ENCODE measurements around the gene CSF2. TPM values are rescaled to one million over a fixed set of nuclear protein-coding genes. Genes with fewer than 3 reads are reported as not detected.

CSF2 gene
- total RNA-seq, 1 donor: 3.5 TPM

DNA sequence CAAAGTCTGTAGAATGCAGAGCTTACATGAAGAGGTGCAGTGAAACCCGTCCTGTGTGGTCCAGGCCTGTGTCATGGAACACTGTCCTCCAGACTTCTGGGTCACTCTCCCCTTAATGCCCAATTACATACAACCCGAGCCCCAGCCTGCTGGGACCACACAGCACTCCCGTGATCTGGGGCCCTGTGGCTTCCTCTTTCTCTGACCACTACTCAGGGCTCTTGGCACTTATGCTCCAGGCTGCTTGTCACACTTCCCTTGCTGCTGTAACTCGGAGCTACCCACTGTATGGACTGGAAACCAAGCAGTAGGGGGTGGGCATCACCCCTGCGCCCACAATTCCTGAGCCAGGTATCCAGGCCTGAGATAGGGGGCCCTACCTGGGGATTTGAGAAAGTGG, 23.5 kb upstream of the CSF2 start:
- no peaks in the 10 kb centered on the region for H3K27me3 ChIP-seq (ENCODE audit: insufficient read depth, low read length)
- no peaks in the 10 kb centered on the region for H3K9me3 ChIP-seq (ENCODE audit: low read depth, low read length)

DNA sequence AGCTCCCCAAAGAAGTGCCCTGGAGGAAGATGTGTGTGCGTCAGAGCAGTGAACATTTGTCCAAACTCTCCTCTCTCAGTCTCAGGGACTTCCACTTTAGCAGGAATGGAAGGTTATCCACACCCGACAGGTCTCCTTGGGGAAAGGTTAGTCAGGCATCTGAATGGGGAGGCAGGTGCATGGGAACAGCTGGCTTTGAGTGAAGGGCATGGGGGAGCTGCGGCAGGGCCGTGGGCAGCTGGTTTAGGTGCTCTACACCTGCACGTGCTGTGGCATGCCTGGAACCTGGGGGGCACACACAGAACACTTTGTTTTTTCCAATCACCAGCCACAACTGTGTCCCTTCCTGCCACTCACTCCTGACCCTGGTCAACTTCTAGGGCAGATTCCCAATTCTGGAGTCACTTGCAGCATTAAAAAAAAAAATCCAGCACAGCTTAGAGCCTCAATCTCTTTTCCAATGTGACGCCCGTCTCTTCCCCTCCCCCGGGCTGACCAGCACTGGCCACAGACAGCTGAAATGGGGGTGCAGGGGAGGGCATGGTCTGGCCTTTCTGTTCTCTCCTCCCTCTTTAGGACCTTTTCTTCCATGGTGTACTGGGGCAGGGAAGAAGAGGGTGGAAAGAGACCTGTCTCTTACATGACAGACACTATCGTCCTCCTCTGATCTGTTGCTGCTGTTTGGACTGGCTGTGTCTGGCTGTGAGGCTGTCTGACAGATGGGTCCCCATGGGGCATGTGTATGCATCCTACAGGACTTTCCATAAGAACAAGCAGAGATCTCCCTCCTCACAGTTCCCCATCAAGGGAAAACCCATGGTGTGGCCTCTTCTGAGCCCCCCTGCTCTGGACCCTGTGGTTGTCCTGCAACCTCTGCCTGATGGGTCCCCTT, 22.7 kb upstream of the CSF2 start:
- H3K4me1 ChIP-seq (ENCODE audit: insufficient read depth, low read length): peaks cover 16% of the 10 kb centered on the region
- no peaks in the 10 kb centered on the region for H3K27me3 ChIP-seq (ENCODE audit: insufficient read depth, low read length)
- no peak overlapping the region for H3K4me3 ChIP-seq (ENCODE audit: low read length)
- no peaks in the 10 kb centered on the region for H3K9me3 ChIP-seq (ENCODE audit: low read depth, low read length)

More for the DNA sequence above, 23.5 kb upstream of the CSF2 start:
- Histone ChIP-seq H3K4me3 (ENCODE audit: low read length) (no peak overlapping the region), H3K4me1 (ENCODE audit: insufficient read depth, low read length) (peaks cover 8% of the 10 kb centered on the region)

DNA sequence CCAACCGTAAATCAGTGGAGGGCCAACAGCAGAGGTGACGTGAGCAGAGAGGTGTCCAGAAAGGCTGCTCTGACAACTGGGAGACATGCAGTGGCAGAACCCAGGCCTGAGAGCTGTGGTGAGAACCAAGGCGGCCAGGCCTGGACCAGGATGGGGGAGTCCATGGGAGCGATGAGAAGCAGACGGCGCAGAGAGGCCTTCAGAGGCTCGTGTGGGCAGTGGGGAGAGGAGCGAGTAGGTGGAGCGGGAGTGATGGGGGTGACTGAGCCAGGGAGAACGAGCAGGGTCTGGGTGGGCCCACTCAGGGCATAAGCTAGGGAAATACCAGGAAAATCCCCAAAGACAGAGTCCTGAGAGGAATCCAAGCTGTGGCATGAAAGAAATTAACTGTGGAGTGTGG, 21.1 kb upstream of the CSF2 start:
- peaks cover 24% of the 10 kb centered on the region for H3K4me1 ChIP-seq (ENCODE audit: insufficient read depth, low read length)
- no peak overlapping the region for H3K4me3 ChIP-seq (ENCODE audit: low read length)
- H3K9me3 ChIP-seq (ENCODE audit: low read depth, low read length): no peaks in the 10 kb centered on the region
- H3K27me3 ChIP-seq (ENCODE audit: insufficient read depth, low read length): no peaks in the 10 kb centered on the region

DNA sequence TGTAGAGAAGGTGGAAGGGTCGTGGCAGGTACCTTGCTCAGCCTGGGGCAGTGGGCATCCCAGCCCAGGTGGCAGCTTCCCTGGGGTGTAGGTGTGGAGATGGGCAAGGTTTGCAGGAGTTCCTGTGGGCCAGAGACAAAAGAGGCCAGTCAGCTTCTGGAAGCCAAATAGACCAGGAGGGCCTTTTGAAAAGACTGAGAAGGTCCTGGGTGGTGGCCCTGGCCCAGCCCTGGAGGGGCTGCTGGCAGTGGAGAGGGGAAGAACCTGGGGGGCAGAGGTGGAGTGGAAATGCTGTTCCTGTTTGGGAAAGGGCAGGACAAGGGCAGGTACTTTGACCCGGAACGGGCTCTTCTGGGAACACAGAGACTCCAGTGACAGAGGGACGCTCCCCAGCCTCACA, 20.1 kb upstream of the CSF2 start:
- H3K27me3 ChIP-seq (ENCODE audit: insufficient read depth, low read length): no peaks in the 10 kb centered on the region
- H3K4me1 ChIP-seq (ENCODE audit: insufficient read depth, low read length): peaks cover 24% of the 10 kb centered on the region
- H3K9me3 ChIP-seq (ENCODE audit: low read depth, low read length): no peaks in the 10 kb centered on the region
- H3K4me3 ChIP-seq (ENCODE audit: low read length): no peak overlapping the region

DNA sequence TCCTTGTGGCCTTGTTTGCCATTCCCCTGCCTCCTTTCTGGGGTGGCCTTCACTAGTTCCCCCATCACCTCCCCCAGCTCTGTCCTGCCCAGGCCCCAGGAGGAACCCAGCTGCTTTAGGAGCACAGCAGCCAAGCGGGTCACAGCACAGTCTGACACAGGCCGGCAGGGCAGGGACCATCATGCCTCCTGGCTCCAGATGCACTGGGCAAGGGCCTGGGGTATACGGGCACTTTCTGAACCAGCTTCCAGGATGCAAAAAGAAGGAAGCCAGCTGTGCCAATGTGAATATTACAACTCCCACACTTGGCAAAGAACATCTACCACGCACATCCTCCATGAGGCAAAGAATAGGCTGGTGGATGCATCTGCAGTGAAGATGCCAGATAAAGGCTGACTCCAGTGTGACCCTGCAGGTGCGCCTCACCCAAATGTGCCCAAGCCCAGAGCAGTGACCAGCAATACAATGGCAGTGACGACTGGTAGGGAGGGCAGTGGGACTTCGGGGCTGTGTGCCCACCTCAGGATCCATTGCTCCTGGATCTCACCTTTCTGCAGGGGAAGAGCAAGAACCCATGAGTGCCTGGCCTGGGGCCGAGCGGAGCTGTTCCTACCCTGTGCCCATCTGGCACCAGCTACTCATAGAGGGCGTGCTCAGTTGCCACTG, 19.4 kb upstream of the CSF2 start:
- Histone ChIP-seq H3K9me3 (ENCODE audit: low read depth, low read length) (no peaks in the 10 kb centered on the region), H3K27me3 (ENCODE audit: insufficient read depth, low read length) (no peaks in the 10 kb centered on the region), H3K4me3 (ENCODE audit: low read length) (no peak overlapping the region), H3K4me1 (ENCODE audit: insufficient read depth, low read length) (peaks cover 24% of the 10 kb centered on the region)

DNA sequence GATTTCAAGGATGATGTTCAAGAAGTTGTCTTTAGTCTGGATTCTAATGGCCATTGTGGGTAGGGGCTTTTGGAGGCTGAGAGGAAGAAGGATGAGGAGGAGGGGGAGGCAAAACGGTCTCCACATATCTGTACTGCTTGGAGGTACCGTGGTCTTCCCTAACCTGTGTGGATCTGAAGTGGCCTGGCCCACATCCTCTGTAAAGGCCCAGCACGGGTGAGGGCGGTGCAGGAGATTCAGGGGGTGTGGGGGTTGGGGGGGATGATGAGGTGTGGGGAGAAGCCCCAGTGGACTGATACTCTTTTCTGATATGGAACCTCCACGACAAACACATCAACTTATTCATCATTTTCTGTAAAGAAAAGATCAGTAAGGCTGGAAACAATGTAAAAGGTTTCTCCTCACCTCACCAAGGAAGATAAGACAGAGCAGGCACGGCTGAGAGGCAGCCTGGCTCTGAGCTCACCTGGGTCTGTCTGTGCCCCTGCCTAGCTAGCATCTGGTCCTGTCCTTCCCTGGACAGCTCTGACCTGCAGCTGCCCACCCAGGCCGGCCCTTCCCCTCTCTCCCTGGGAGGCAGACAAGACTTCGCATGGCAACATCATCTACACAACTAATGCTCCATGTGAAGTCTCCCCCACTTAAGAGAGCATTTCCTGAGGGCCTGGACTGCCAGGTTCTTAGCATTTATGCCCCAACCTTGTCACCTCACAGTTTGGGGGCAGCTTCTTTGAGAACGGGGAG, 18.7 kb upstream of the CSF2 start:
- no peaks in the 10 kb centered on the region for H3K27me3 ChIP-seq (ENCODE audit: insufficient read depth, low read length)
- H3K4me3 ChIP-seq (ENCODE audit: low read length): no peak overlapping the region
- H3K9me3 ChIP-seq (ENCODE audit: low read depth, low read length): no peaks in the 10 kb centered on the region
- peaks cover 20% of the 10 kb centered on the region for H3K4me1 ChIP-seq (ENCODE audit: insufficient read depth, low read length)

DNA sequence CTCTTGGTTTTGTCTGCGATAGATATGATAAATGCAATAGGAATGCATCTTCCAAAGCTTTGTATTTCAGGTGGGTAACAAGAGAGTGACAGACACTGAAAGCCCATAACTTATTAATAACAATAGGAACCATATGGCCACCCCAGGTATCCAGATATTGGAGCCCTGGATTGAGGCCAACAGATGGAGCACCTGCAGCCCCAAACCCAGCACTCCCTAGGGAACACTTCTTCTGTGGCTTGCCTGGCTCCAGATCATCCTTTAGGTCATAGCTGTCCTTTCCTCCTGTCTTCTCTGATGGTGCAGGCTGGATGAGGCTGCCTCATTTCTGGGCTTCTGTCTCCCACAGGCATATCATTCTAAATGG, 18.2 kb upstream of the CSF2 start:
- Histone ChIP-seq H3K9me3 (ENCODE audit: low read depth, low read length) (no peaks in the 10 kb centered on the region), H3K27me3 (ENCODE audit: insufficient read depth, low read length) (no peaks in the 10 kb centered on the region), H3K4me3 (ENCODE audit: low read length) (no peak overlapping the region), H3K4me1 (ENCODE audit: insufficient read depth, low read length) (peaks cover 17% of the 10 kb centered on the region)

DNA sequence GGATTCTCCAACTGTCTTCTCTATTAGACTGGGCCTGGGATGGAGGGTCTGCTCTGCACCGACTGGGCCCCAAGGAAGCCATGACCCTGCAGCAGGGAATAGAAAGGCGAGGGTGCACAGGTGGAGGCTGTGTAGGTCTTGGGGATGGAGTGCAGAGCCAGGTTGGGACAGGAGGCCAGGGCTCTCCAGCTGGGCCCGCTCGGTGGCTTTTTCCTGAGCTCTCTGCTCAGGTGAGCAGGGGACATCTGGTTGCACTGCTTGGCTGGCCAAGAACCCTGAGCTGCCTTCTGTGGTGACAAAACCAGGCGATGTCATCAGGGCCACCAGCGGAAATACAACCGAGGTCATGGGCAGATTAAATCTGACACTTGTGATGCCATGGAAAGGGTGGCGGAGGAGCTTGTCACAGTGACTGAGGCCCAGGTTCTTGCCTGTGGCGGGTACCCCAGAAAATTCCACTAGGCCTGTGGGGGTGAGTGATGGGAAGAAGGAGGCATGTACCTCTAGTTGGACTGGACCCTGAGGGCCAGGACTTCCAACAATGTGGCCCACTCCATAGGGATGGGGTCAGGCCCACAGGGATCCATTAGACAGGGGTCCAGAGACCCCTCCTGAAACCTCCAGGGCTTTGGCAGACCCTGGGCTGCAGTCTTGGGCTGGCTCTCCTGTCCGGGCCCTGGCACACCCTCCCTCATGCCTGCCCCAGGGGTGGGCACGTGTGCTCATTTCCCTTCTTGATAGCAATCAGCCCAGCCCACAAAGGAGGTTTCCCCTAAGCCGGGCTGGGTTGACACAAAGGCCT, 17.6 kb upstream of the CSF2 start:
- no peaks in the 10 kb centered on the region for H3K9me3 ChIP-seq (ENCODE audit: low read depth, low read length)
- H3K4me3 ChIP-seq (ENCODE audit: low read length): no peak overlapping the region
- H3K27me3 ChIP-seq (ENCODE audit: insufficient read depth, low read length): no peaks in the 10 kb centered on the region
- peaks cover 17% of the 10 kb centered on the region for H3K4me1 ChIP-seq (ENCODE audit: insufficient read depth, low read length)

DNA sequence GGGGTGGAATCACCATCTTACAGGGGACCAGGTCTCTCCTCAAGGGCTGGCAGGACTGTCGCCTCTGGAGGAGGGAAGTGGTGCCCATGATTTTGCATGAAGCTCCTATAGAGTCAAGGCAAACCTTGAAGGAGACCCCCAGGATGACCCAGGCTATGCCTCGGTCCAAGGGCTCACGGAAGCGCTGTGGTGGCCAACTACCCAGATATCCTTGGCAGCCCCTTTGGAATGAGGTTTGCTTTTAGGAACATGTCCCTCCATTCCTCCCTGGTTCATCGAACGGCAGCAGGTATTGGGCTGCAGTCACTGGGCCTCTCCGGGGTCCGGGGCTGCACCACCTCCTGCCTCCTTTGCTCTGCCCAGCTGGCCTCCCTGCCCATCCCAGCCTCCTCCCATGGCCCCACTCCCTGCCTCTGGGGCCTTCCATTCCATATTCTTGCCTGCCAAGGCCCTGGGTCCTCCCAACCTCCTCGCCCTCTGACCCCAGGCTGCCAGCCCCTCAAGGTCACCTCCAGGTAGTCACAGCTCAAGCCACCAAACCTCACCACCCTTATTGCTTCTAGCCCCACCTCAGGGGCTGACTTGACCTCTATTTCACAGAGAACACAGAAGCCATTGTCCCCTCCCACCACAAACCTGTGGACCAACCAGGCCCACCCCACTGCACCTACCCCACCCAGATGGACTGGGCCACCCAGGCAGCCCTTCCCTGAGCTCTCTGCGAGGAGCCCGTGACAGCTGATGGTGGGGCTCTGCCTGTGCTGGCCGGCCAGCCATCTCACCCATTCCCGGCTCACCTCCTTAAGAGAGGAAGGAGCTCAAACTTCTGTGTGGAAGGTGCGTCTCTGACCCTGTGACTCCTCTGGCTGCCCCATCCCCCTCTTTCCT, 16.7 kb upstream of the CSF2 start:
- Histone ChIP-seq H3K4me1 (ENCODE audit: insufficient read depth, low read length) (peaks cover 17% of the 10 kb centered on the region), H3K4me3 (ENCODE audit: low read length) (no peak overlapping the region), H3K9me3 (ENCODE audit: low read depth, low read length) (no peaks in the 10 kb centered on the region), H3K27me3 (ENCODE audit: insufficient read depth, low read length) (no peaks in the 10 kb centered on the region)

DNA sequence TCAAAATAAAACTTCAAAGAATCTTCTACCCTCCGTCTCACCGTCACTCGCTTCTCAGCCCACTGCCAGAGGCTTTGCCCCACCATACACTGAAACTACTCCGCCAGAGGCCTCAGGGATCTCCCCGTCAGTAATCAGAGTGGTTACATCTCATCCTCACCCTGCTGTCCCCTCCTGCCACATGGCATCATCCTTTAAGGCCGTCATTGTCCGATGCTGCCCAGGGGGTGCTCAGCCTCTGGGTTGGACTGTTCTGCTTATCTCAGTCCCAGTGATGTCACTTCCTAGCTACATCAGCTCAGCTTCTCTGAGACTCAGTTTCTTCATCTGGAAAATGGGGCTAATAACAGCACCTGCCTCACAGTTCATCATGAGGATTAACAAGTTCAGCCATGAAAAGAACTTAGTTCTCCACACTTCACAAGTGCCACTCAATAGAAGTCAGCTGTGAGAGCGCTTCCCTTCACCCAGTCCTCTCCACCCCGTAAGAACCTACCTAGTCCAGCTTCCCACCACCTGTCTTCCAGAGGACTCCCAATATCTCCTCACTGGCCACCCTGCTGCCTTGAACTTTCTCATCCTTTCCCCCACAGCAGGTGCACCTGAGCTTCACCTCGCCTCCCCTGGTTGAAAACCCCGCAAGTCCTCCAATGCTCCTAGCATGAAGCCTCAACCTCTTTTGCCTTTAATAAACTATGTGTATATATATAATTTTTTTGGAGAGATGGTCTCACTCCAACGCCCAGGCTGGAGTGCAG, 15.9 kb upstream of the CSF2 start:
- Histone ChIP-seq H3K4me1 (ENCODE audit: insufficient read depth, low read length) (peaks cover 17% of the 10 kb centered on the region), H3K9me3 (ENCODE audit: low read depth, low read length) (no peaks in the 10 kb centered on the region), H3K27me3 (ENCODE audit: insufficient read depth, low read length) (no peaks in the 10 kb centered on the region), H3K4me3 (ENCODE audit: low read length) (no peak overlapping the region)

DNA sequence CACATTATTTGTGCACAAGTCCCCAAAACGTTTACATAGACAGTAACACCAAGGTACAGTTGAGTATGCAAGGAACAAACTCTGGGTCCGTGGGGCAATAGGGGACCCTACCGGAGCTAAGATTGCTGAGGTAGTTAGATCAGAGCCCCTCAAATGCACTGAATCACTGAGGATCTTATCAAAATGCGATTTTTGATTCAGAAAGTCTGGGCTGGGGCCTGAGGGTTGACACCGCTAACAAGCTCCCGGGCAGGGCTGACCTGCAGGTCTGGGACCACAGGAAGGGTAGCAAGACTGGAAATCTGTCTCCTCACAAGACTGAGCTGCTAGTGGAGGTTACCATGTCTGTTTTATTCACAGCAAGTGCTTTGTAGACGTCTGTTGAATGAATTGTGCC, 14.9 kb upstream of the CSF2 start:
- Histone ChIP-seq H3K9me3 (ENCODE audit: low read depth, low read length) (no peaks in the 10 kb centered on the region), H3K4me1 (ENCODE audit: insufficient read depth, low read length) (peaks cover 17% of the 10 kb centered on the region), H3K27me3 (ENCODE audit: insufficient read depth, low read length) (no peaks in the 10 kb centered on the region), H3K4me3 (ENCODE audit: low read length) (no peak overlapping the region)

DNA sequence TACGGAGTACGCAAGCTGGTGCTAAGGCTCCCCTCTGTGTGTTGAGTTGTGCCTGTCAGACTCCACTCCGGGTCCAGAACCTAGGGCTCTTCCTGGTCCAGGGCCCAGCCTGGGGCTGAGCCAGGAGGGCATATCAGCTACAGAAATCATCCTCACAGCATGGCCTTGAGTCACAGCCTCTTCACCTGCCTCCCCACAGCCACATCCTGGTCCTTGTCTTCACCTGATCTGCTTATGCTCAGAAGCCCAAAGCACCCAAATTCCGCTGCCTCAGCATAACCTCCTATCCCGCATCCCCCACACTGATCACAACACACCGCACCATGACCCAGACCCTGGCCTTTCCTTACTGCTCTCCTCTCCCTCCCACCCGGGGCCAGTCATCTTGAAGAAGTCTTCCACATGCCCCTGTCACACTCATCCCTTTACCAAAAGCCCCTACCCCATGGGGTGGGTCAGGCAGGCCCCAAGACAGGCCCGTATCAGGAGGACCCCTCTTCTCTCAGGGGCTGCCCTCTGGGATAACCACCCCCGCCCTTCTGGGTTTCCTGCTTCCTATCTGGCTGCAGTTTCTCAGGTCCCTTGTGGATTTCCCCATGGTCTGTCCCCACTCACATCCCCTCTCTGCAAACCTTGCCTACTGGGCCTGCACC, 14.4 kb upstream of the CSF2 start:
- Histone ChIP-seq H3K27me3 (ENCODE audit: insufficient read depth, low read length) (no peaks in the 10 kb centered on the region), H3K4me1 (ENCODE audit: insufficient read depth, low read length) (peaks cover 17% of the 10 kb centered on the region), H3K4me3 (ENCODE audit: low read length) (no peak overlapping the region), H3K9me3 (ENCODE audit: low read depth, low read length) (no peaks in the 10 kb centered on the region)
